VCaP (cell line): Measurements from ENCODE around the gene TICAM2.
"Not testable (repeated sequence)": the region's sequence is repeated elsewhere in the genome, so short reads cannot be mapped to it uniquely, and the experiment has no call there.

Experiments
- H3K27ac ChIP-seq: fragments of 450-650 bp; 2 replicates; pipeline ENCODE4 v1.5.1; 2017
- CTCF ChIP-seq: fragments of 450-650 bp; conservative IDR thresholded peaks from 2 replicates; pipeline ENCODE4 v1.5.1; 2017; ENCODE audit warnings: mild to moderate bottlenecking, moderate library complexity

Gene TICAM2, protein sequence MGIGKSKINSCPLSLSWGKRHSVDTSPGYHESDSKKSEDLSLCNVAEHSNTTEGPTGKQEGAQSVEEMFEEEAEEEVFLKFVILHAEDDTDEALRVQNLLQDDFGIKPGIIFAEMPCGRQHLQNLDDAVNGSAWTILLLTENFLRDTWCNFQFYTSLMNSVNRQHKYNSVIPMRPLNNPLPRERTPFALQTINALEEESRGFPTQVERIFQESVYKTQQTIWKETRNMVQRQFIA

DNA sequence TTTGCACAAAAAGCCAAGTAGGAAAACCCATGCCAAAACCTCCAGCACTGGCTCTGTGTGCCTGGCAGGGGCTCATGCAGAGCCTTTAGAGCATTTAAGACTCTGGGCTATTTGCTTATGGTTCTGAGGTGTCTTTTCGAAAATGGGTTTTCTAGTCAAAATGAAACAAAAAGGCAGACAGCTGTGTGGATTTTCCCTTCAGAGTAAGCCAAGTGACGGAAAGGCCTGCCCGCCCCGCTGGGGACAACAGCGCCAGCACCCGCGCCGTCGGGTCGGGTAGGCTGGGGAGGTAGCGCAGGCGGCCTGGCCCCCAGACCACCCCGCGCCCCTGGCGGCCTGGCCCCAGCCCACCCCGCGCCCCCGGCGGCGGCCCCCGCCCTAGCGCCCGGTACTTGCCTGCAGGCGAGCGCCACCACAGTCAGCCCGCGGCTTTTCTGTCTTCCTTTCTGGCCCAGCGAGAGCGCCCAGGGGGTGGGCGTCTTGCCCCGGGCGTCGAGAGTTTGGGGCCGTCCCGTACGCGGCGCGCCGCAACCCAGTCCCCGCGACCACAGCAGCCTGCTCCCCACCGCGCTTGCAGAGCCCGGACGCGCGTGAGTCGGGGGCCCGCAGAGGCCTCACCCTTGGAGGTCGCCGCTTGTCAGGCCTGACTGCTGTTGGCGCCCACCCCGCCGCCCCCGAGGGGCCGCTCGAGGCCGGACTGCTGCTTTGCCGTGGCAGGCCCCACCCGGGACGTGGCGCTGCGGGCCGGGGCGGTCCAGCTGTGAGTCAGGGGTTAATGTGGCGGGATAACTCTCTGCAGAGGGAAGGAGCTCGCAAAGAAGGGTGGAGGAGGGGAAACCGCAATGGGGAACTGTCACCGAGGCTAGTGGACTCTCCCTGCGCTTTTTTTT, at the start of gene TICAM2:
TICAM2 (minus strand) TSS at position 779 of the 890 bp plus-strand sequence. CDS start 21,223 bp downstream, outside the sequence.
- peak within 1 kb of the TSS; percentile 70; the same call in 1 of the 2 replicates for H3K27ac ChIP-seq
- peak; percentile 62 for TF ChIP-seq CTCF

DNA sequence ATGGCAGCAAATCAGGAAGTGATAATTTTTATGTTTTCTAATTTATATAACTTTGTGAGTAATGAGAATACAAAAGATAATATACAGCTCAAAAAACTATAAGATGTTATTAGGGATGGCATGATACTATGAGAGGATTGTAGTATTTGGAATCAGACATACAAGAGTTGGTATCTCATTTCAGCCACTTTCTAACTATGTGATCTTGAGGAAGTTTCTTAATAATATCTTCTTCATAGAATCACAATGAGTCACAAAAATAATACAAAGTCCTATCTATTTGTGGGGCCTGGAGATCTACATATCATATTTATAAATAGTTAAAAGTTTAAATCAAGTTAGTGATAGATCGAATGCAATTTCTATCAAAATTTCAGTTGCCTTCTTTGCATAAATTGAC, 47.3 kb upstream of the TICAM2 start:
- no peak for TF ChIP-seq CTCF
- H3K27ac ChIP-seq = no peak overlapping the region

DNA sequence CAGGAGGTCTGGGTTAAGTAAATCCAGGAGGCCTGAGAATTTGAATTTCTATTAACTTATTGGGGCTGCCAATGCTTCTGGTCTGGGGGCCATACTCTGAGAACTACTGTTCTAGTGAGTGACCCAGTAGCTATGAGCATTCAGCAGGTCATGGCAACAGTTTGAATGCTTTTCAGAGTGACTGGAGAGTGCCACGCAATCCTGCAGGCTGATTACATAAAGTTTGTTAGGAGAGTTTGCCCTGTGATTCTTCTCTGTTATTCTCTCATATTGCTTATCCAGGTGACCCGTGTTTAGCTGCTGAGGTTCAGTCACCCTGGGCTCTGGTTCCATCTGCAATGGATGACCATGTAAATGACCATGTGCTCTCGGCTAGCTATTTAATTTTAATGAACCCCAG, 45.8 kb upstream of the TICAM2 start:
- TF ChIP-seq CTCF = no peak
- H3K27ac ChIP-seq = no peak overlapping the region

- not testable (repeated sequence) for H3K27ac ChIP-seq
Measured at GRCh38 chr5:115645386-115645785, 43.1 kb upstream of the TICAM2 start.

DNA sequence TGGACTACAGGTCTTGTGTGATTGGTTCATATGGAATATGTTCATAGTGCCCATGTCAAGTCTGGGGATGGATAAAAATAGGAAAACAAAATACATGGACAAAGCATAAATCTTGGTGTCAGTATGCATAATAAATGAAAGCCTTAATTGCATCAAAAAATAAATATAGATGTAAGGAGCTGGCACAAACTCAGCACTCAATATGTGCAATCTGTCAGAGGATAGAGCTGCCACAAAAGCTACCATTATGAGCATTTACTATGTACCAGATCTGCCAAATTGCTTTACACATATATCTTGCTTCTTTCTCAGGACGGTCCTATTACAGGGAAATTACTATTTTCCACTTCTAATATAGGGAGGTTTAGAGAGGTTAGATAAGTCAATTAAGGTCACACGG, 41.8 kb upstream of the TICAM2 start:
- no peak overlapping the region for H3K27ac ChIP-seq
- TF ChIP-seq CTCF = no peak

GRCh38 chr5:115641948-115642347, 39.7 kb upstream of the TICAM2 start:
- H3K27ac ChIP-seq = no peak overlapping the region

DNA sequence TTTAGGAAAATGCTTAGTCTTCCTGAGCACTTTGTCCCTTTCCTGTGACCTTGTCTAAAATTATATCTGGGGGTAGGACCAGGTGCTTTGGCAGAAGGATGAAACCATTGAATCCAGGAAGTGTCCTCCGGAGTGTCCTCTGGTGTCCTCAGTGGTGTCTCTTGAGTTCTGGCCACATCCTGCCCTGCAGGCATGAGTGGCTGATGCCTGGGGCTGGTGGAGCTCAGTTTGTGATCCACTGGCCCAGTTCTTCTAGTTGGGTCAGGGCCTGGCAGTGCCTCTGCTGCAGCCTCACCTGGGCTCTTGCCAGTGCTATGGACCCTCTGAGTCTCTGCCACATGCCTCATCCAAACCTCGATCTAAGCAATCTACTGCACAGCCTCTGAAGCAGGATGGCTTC, 38.0 kb upstream of the TICAM2 start:
- TF ChIP-seq CTCF = no peak
- no peak overlapping the region for H3K27ac ChIP-seq

More at GRCh38 chr5:115641948-115642347, 39.7 kb upstream of the TICAM2 start:
- TF ChIP-seq CTCF = no peak

DNA sequence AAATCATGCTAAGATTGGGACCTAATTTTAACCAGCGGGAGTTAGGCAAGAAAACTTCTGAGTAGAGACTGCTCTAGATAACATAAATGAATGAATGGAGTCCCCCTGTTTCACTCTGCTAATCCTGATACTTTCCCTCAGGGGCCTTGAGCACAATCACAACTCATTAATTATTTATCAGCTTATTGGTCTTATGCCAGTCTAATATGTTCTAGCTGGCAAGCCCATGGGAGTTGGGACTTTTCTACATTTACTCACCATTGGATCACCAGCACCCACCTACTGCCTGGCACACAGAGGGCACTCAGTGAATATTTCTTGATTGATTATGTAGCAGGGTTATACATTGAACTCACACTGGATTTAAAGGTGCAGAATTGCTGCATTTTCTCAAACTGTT, 37.1 kb upstream of the TICAM2 start:
- H3K27ac ChIP-seq = no peak overlapping the region
- TF ChIP-seq CTCF = no peak
